HCT116 (cell line): ENCODE results near the gene ROS1. TPM values are rescaled to one million over a fixed set of nuclear protein-coding genes. Genes with fewer than 3 reads are reported as not detected.

Source experiments
- ATAC-seq: fragments of 200-7000 bp; cut with Tn5 transposase; 2 replicates; pipeline ENCODE4 v1.9.1; 2020; ENCODE audit warnings: mild to moderate bottlenecking, moderate library complexity
- BruUV-seq: library from RNA; stranded (reverse); fragments of 400-500 nt; replicated peaks from 2 replicates; lab custom pipeline; 2021; lab: Mats Ljungman, UMichigan
- CTCF ChIA-PET: fragments of 300-600 bp; sonication (Branson Sonifier 250); formaldehyde crosslinking; loops from one replicate; lab custom pipeline; 2021; ENCODE audit warnings: antibody characterized with exemption; lab: Charles Lee
- POLR2A ChIA-PET: fragments of 300-600, 350-600 bp; sonication (Branson Sonifier 250); formaldehyde crosslinking; loops from one replicate; lab custom pipeline; 2021; ENCODE audit warnings: antibody characterized with exemption; lab: Charles Lee
- RAD21 ChIA-PET, 2 experiments: fragments of 300-600 bp; sonication (Branson Sonifier 250); formaldehyde crosslinking; loops; one replicate each; lab custom pipeline; 2023; ENCODE audit warnings: low total read pairs in 2 of 2; ENCODE audit not compliant: uncharacterized antibody in 2 of 2, unreplicated experiment in 2 of 2, low non-redundant PET in 1 of 2; lab: Charles Lee
- DNase-seq: peaks from one replicate; pipeline ENCODE4 v3.0.0-alpha.2; 2010; ENCODE audit warnings: low read depth, low spot score
- H2AFZ ChIP-seq: fragments of 200-600 bp; shearing (Covaris generic), sonication (generic); 2 replicates; pipeline ENCODE4 v1.6.1; 2017; ENCODE audit warnings: low read depth, mixed run types, mixed read lengths, antibody characterized with exemption, low read length; ENCODE audit not compliant: poor library complexity, severe bottlenecking
- H3K27ac ChIP-seq: 2 replicates; pipeline ENCODE4 v1.5.1; 2012; ENCODE audit warnings: low read depth, low read length
- H3K27me3 ChIP-seq: fragments of 200-600 bp; sonication (generic); 2 replicates; pipeline ENCODE4 v1.6.1; 2016; ENCODE audit warnings: mixed run types, low read length, mixed read lengths; ENCODE audit not compliant: insufficient read depth
- H3K36me3 ChIP-seq, 2 experiments: fragments of 200-500 bp in 1 of 2; fragments of 200-600 bp in 1 of 2; sonication (Bioruptor generic) in 1 of 2; sonication (generic) in 1 of 2; 2 replicates each; pipeline versions ENCODE4 v1.5.1 to v1.6.1; 2014 to 2016; ENCODE audit warnings: low read length in 2 of 2, inconsistent platforms in 1 of 2, mixed read lengths in 1 of 2, mixed run types in 1 of 2; ENCODE audit not compliant: insufficient read depth in 2 of 2, control insufficient read depth in 1 of 2
- H3K4me1 ChIP-seq, 2 experiments: fragments of 200-600 bp in 1 of 2; sonication (generic) in 1 of 2; 2 replicates each; pipeline versions ENCODE4 v1.5.1 to v1.6.1; 2012 to 2017; ENCODE audit warnings: low read length in 2 of 2, inconsistent platforms in 1 of 2, mild to moderate bottlenecking in 1 of 2, mixed read lengths in 1 of 2, mixed run types in 1 of 2, moderate library complexity in 1 of 2; ENCODE audit not compliant: insufficient read depth in 2 of 2, control insufficient read depth in 1 of 2
- H3K4me2 ChIP-seq: fragments of 200-600 bp; sonication (generic); 2 replicates; pipeline ENCODE4 v1.6.1; 2017; ENCODE audit warnings: mixed run types, low read length, mixed read lengths
- H3K4me3 ChIP-seq, 2 experiments: fragments of 200-600 bp in 1 of 2; sonication (generic) in 1 of 2; replicated peaks in 1 of 2; 2 replicates each; pipeline ENCODE4 v1.5.1; 2011 to 2016; ENCODE audit warnings: low read length in 2 of 2, control low read depth in 1 of 2, low read depth in 1 of 2, mild to moderate bottlenecking in 1 of 2, mixed read lengths in 1 of 2, mixed run types in 1 of 2
- H3K79me2 ChIP-seq: fragments of 200-600 bp; sonication (generic); 2 replicates; pipeline ENCODE4 v1.6.1; 2017; ENCODE audit warnings: mild to moderate bottlenecking, mixed run types, low read length, moderate library complexity, mixed read lengths; ENCODE audit not compliant: insufficient read depth
- H3K9ac ChIP-seq: fragments of 200-600 bp; sonication (generic); 2 replicates; pipeline ENCODE4 v1.6.1; 2016; ENCODE audit warnings: low read length, mixed read lengths
- H3K9me2 ChIP-seq: fragments of 200-600 bp; sonication (generic), shearing (Covaris generic); 2 replicates; pipeline ENCODE4 v1.6.1; 2017; ENCODE audit warnings: mixed run types, mild to moderate bottlenecking, moderate library complexity; ENCODE audit not compliant: insufficient read depth
- H3K9me3 ChIP-seq, 2 experiments: fragments of 200-500 bp in 1 of 2; fragments of 200-600 bp in 1 of 2; sonication (Bioruptor generic) in 1 of 2; sonication (generic) in 1 of 2; 2 replicates each; pipeline ENCODE4 v1.6.1; 2014 to 2017; ENCODE audit warnings: low read length in 2 of 2, mixed read lengths in 2 of 2, inconsistent platforms in 1 of 2, low read depth in 1 of 2, mild to moderate bottlenecking in 1 of 2, mixed run types in 1 of 2, moderate library complexity in 1 of 2; ENCODE audit not compliant: control insufficient read depth in 1 of 2, insufficient read depth in 1 of 2
- H4K20me1 ChIP-seq: fragments of 200-600 bp; sonication (generic), shearing (Covaris generic); 2 replicates; pipeline ENCODE4 v1.6.1; 2017; ENCODE audit warnings: mixed run types, mild to moderate bottlenecking, moderate library complexity; ENCODE audit not compliant: insufficient read depth
- CBX3 ChIP-seq: IDR thresholded peaks from 2 replicates; pipeline ENCODE4 v1.6.1; 2012; ENCODE audit warnings: low read depth
- CEBPB ChIP-seq: IDR thresholded peaks from 2 replicates; pipeline ENCODE4 v1.6.1; 2012; ENCODE audit warnings: low read depth
- EGR1 ChIP-seq: IDR thresholded peaks from 2 replicates; pipeline ENCODE4 v1.6.1; 2012; ENCODE audit warnings: low read depth
- FOSL1 ChIP-seq: IDR thresholded peaks from 2 replicates; pipeline ENCODE4 v1.6.1; 2012; ENCODE audit warnings: low read depth
- POLR2AphosphoS5 ChIP-seq: IDR thresholded peaks from 2 replicates; pipeline ENCODE4 v1.6.1; 2011; ENCODE audit warnings: mild to moderate bottlenecking, low read depth, low read length, moderate library complexity
- RAD21 ChIP-seq: IDR thresholded peaks from 2 replicates; pipeline ENCODE4 v1.6.1; 2012; ENCODE audit warnings: low read depth, mild to moderate bottlenecking
- SIN3A ChIP-seq: IDR thresholded peaks from 2 replicates; pipeline ENCODE4 v1.6.1; 2012; ENCODE audit warnings: low read depth
- SRF ChIP-seq: IDR thresholded peaks from 2 replicates; pipeline ENCODE4 v1.6.1; 2012; ENCODE audit warnings: low read depth
- TCF7L2 ChIP-seq: IDR thresholded peaks from 2 replicates; pipeline ENCODE4 v1.7.0; 2011; ENCODE audit warnings: borderline replicate concordance, inconsistent platforms; ENCODE audit not compliant: insufficient read depth, insufficient read length; ENCODE audit errors: extremely low read depth
- YY1 ChIP-seq: IDR thresholded peaks from 2 replicates; pipeline ENCODE4 v1.6.1; 2011; ENCODE audit warnings: low read length, low read depth, moderate library complexity, mild to moderate bottlenecking; ENCODE audit not compliant: insufficient replicate concordance; ENCODE audit errors: extremely low read depth
- ZFX ChIP-seq: fragments of 450-650 bp; IDR thresholded peaks from 2 replicates; pipeline ENCODE4 v1.6.1; 2017
- ZNF274 ChIP-seq: fragments of 200-500 bp; sonication (Bioruptor generic); IDR thresholded peaks from 2 replicates; pipeline ENCODE4 v1.6.1; 2014; ENCODE audit warnings: mild to moderate bottlenecking, low read depth, low read length, inconsistent platforms
- intact Hi-C: fragments of 100-400 bp; cut with micrococcal nuclease; formaldehyde crosslinking; loops from 2 replicates; pipeline ENCODE4 v1.10.0; 2022
- total RNA-seq: library from RNA; stranded (reverse); gene quantifications from one replicate; pipeline ENCODE4 v1.2.1, GENCODE V29; 2021; ENCODE audit not compliant: unreplicated experiment

ROS1 gene
- total RNA-seq, 1 experiment from 2014 or later, result not detected

DNA sequence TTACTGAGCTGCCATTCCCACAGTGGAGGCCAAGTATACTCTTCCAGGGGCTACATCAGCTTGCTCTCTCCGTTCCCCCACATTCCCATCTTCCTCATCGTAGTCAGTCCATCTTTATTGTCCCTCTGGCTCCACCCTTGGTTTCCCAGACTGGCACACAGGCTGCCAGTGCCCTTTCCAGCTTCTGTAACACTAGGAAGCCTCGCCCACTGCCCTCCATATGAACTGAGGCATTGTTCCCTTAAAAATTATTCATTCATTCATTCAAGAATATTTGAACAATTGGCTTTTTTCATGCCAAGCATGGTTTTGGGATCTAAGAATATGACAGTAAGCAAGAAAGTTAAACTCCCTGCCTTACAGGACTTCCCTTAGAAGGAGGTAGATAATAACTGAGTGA is 14.3 kb downstream of the ROS1 start:
- no TSS peak for BruUV-seq
- Histone ChIP-seq H3K9ac (no peak overlapping the region), H3K9me2 (no peaks in the 10 kb centered on the region), H2AFZ (no peak overlapping the region), H3K79me2 (no peaks in the 10 kb centered on the region), H3K36me3 (no peaks in the 10 kb centered on the region), H3K4me3 (no peak overlapping the region), H3K27me3 (no peaks in the 10 kb centered on the region), H3K27ac (no peak overlapping the region), H3K4me1 (no peaks in the 10 kb centered on the region), H3K9me3 (no peaks in the 10 kb centered on the region), H3K4me2 (no peak overlapping the region), H4K20me1 (no peaks in the 10 kb centered on the region)
- POLR2A ChIA-PET, result no interaction called here
- ATAC-seq, result no peak
- intact Hi-C loops, result no loop called here
- no peak for DNase-seq
- CTCF ChIA-PET, result no interaction called here
- TF ChIP-seq ZNF274 (no peak), RAD21 (no peak), SIN3A (no peak), YY1 (no peak)
- RAD21 ChIA-PET, result no interaction called here

- Histone ChIP-seq H3K27ac (no peak overlapping the region), H3K79me2 (no peaks in the 10 kb centered on the region), H3K27me3 (no peaks in the 10 kb centered on the region), H3K4me1 (no peaks in the 10 kb centered on the region), H3K4me2 (no peak overlapping the region), H2AFZ (no peak overlapping the region), H3K9ac (no peak overlapping the region), H3K9me2 (no peaks in the 10 kb centered on the region), H3K9me3 (no peaks in the 10 kb centered on the region), H3K36me3 (no peaks in the 10 kb centered on the region), H3K4me3 (no peak overlapping the region), H4K20me1 (no peaks in the 10 kb centered on the region)
- BruUV-seq, result no TSS peak
- POLR2A ChIA-PET, result no interaction called here
- ATAC-seq (no peak), DNase-seq (no peak)
- RAD21 ChIA-PET, result no interaction called here
- TF ChIP-seq FOSL1 (no peak), CBX3 (no peak), POLR2AphosphoS5 (no peak), CEBPB (no peak), SRF (no peak), TCF7L2 (no peak), ZFX (no peak), EGR1 (no peak), RAD21 (no peak)
- CTCF ChIA-PET, result no interaction called here
- intact Hi-C loops, result no loop called here
Measured at GRCh38 chr6:117409863-117410262, 15.9 kb downstream of the ROS1 start.
